K562 (cell line): ENCODE measurements around the gene WBP1. TPM values are rescaled to one million over a fixed set of nuclear protein-coding genes. Genes with fewer than 3 reads are reported as not detected.

Source experiments
- ATF7 ChIP-seq: fragments of 450-650 bp; IDR thresholded peaks from 2 replicates; pipeline ENCODE4 v1.7.1; 2014; ENCODE audit warnings: mild to moderate bottlenecking, moderate library complexity
- DIDO1 ChIP-seq: fragments of 450-650 bp; IDR thresholded peaks from 2 replicates; pipeline ENCODE4 v1.6.1; 2016; ENCODE audit warnings: low read depth, missing biosample characterization, missing genetic modification characterization
- DLX4 ChIP-seq: fragments of 250-450 bp; sonication (Bioruptor Pico); IDR thresholded peaks from 2 replicates; pipeline ENCODE4 v1.6.1; 2021; ENCODE audit warnings: mild to moderate bottlenecking
- DPF2 ChIP-seq: fragments of 450-650 bp; IDR thresholded peaks from 2 replicates; pipeline ENCODE4 v1.6.1; 2016
- E2F6 ChIP-seq, 2 experiments: IDR thresholded peaks; 2 replicates each; pipeline ENCODE4 v1.6.1; 2011; ENCODE audit warnings: borderline replicate concordance in 1 of 2, control low read depth in 1 of 2, low read depth in 1 of 2, low read length in 1 of 2, mild to moderate bottlenecking in 1 of 2, mixed read lengths in 1 of 2, moderate library complexity in 1 of 2; ENCODE audit not compliant: insufficient read depth in 1 of 2, insufficient read length in 1 of 2, poor library complexity in 1 of 2, severe bottlenecking in 1 of 2; ENCODE audit errors: extremely low read depth in 1 of 2
- ETV5 ChIP-seq: sonication (generic); formaldehyde crosslinking; IDR thresholded peaks from 2 replicates; pipeline ENCODE4 v1.4.0; 2020; ENCODE audit warnings: low read depth, mild to moderate bottlenecking, missing genetic modification reagents
- MAZ ChIP-seq, 2 experiments: fragments of 450-650 bp in 1 of 2; sonication (generic) in 1 of 2; formaldehyde crosslinking; IDR thresholded peaks in 1 of 2; conservative IDR thresholded peaks in 1 of 2; 2 replicates each; pipeline versions ENCODE4 v1.4.0 to v1.5.0; 2020; ENCODE audit warnings: mild to moderate bottlenecking in 1 of 2, missing genetic modification reagents in 1 of 2
- NFIC ChIP-seq: fragments of 450-650 bp; IDR thresholded peaks from 2 replicates; pipeline ENCODE4 v1.6.1; 2017; ENCODE audit warnings: mild to moderate bottlenecking, inconsistent platforms
- NONO ChIP-seq, 2 experiments: fragments of 200-400 bp in 1 of 2; fragments of 450-650 bp in 1 of 2; formaldehyde crosslinking in 1 of 2; IDR thresholded peaks; 2 replicates each; pipeline ENCODE4 v1.6.1; 2017; ENCODE audit warnings: low read depth in 2 of 2, mild to moderate bottlenecking in 2 of 2, moderate library complexity in 2 of 2, low read length in 1 of 2
- PML ChIP-seq: IDR thresholded peaks from 2 replicates; pipeline ENCODE4 v1.6.1; 2012; ENCODE audit warnings: low read length, inconsistent platforms
- SAFB ChIP-seq: fragments of 200-400 bp; formaldehyde crosslinking; IDR thresholded peaks from 2 replicates; pipeline ENCODE4 v1.6.1; 2017; ENCODE audit warnings: low read depth, low read length, borderline replicate concordance
- STAT6 ChIP-seq: sonication (generic); formaldehyde crosslinking; IDR thresholded peaks from 2 replicates; pipeline ENCODE4 v1.8.1; 2023; ENCODE audit warnings: mild to moderate bottlenecking, missing genetic modification reagents
- TCF7 ChIP-seq: sonication (generic); IDR thresholded peaks from 2 replicates; pipeline ENCODE4 v1.6.1; 2016; ENCODE audit warnings: antibody characterized with exemption, borderline replicate concordance
- THAP12 ChIP-seq: fragments of 250-450 bp; sonication (Bioruptor Pico); IDR thresholded peaks from 2 replicates; pipeline ENCODE4 v1.9.0; 2021; ENCODE audit warnings: mild to moderate bottlenecking, inconsistent platforms
- TRIM24 ChIP-seq, 2 experiments: fragments of 450-650 bp; IDR thresholded peaks; 2 replicates each; pipeline ENCODE4 v1.6.1; 2016
- ZBTB49 ChIP-seq: sonication (generic); formaldehyde crosslinking; IDR thresholded peaks from 2 replicates; pipeline ENCODE4 v1.8.0; 2022; ENCODE audit warnings: missing genetic modification reagents, mild to moderate bottlenecking, borderline replicate concordance
- ZNF239 ChIP-seq: fragments of 250-450 bp; sonication (Bioruptor Pico); IDR thresholded peaks from 2 replicates; pipeline ENCODE4 v1.4.0; 2020; ENCODE audit warnings: mild to moderate bottlenecking
- ZNF436 ChIP-seq: fragments of 250-450, 450-650 bp; sonication (Bioruptor Pico); formaldehyde crosslinking; IDR thresholded peaks from 2 replicates; pipeline ENCODE4 v1.7.0; 2020; ENCODE audit warnings: mild to moderate bottlenecking
- polyA plus RNA-seq, 8 experiments: library from polyadenylated mRNA; depleted of rRNA in 4 of 8; stranded (reverse) in 5 of 8; unstranded in 3 of 8; fragments of >200 nt; fragmentation: Nextera tagmentation in 2 of 8; fragmentation: Illumina TruSeq in 1 of 8; extraction: Ambion mirVana in 2 of 8; extraction: Trizol in 1 of 8; gene quantifications; 2 replicates each; pipeline versions ENCODE4 v1.2.1 to v1.2.3, GENCODE V29; 2011 to 2014; ENCODE audit warnings: inconsistent platforms in 1 of 8, missing spikeins in 1 of 8
- total RNA-seq, 7 experiments: library from RNA; depleted of rRNA in 6 of 7; stranded (reverse); fragments of >200 nt in 6 of 7; fragmentation: Illumina TruSeq in 2 of 7; extraction: Trizol in 2 of 7; gene quantifications; 2 replicates each; pipeline versions ENCODE4 v1.2.1 to v1.2.3, GENCODE V29; 2011 to 2021; ENCODE audit warnings: low replicate concordance in 1 of 7

Gene WBP1
- total and polyA plus RNA-seq, 9 of the 15 experiments (the other 6 are each of a cell fraction or from before 2014, with no cell fraction given): 1.9 to 27.7 (median 14.2) TPM

GRCh38 chr2:74440378-74441169, 17.7 kb upstream of the WBP1 start (continued):
- TF ChIP-seq THAP12 (CRISPR knock-in tag): peak; percentile 48; the same call in 1 of the 2 replicates
- no peak for TF ChIP-seq ZBTB49
- TF ChIP-seq TCF7: 0 out of 2 replicates have a peak, but pooled peaks have one; percentile 9
- TF ChIP-seq STAT6 (CRISPR knock-in tag): no peak
- peak; percentile 90 for TF ChIP-seq SAFB
- no peak for TF ChIP-seq ZNF436 (CRISPR knock-in tag)
- no peak for TF ChIP-seq DIDO1 (tag)
- TF ChIP-seq PML: no peak
- peak; percentile 39 for TF ChIP-seq NFIC
- no peak for TF ChIP-seq TRIM24 (IDR thresholded peaks at IDR 0.05)
- peak; percentile 62 to 70 for TF ChIP-seq MAZ (CRISPR knock-in tag; conservative IDR thresholded peaks at IDR 0.05 in 1 of 2, IDR thresholded peaks at IDR 0.05 in 1 of 2)
- peak in 1 of 2 experiments; percentile 55; a peak in 1 of 4 replicates for TF ChIP-seq NONO (IDR thresholded peaks at IDR 0.05; ENCODE audit: low read depth in 2 of 2, low read length in 1 of 2)
- TF ChIP-seq DPF2: peak; percentile 30
- no peak for TF ChIP-seq DLX4
- peak; percentile 39 to 61 for TF ChIP-seq E2F6 (IDR thresholded peaks at IDR 0.05; ENCODE audit: borderline replicate concordance in 1 of 2, extremely low read depth in 1 of 2, insufficient read depth in 1 of 2, insufficient read length in 1 of 2, low read depth in 1 of 2, low read length in 1 of 2, poor library complexity in 1 of 2, severe bottlenecking in 1 of 2)
- TF ChIP-seq ZNF239 (CRISPR knock-in tag): no peak
- no peak for TF ChIP-seq ETV5 (CRISPR knock-in tag)
- TF ChIP-seq ATF7: peak; percentile 36
